HG02798 (cell line): ENCODE results near the gene RNF14.
A peak's percentile ranks its signal among the peaks of the same experiment; 100 is the strongest.
"Not testable (repeated sequence)": the region's sequence is repeated elsewhere in the genome, so short reads cannot be mapped to it uniquely, and the experiment has no call there.

ENCODE experiments used
- ATAC-seq: cut with Tn5 transposase; IDR thresholded peaks from one replicate; pipeline ENCODE4 v1.9.1; 2021; ENCODE audit warnings: mild to moderate bottlenecking; ENCODE audit not compliant: unreplicated experiment, poor library complexity

Gene RNF14, protein sequence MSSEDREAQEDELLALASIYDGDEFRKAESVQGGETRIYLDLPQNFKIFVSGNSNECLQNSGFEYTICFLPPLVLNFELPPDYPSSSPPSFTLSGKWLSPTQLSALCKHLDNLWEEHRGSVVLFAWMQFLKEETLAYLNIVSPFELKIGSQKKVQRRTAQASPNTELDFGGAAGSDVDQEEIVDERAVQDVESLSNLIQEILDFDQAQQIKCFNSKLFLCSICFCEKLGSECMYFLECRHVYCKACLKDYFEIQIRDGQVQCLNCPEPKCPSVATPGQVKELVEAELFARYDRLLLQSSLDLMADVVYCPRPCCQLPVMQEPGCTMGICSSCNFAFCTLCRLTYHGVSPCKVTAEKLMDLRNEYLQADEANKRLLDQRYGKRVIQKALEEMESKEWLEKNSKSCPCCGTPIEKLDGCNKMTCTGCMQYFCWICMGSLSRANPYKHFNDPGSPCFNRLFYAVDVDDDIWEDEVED

DNA sequence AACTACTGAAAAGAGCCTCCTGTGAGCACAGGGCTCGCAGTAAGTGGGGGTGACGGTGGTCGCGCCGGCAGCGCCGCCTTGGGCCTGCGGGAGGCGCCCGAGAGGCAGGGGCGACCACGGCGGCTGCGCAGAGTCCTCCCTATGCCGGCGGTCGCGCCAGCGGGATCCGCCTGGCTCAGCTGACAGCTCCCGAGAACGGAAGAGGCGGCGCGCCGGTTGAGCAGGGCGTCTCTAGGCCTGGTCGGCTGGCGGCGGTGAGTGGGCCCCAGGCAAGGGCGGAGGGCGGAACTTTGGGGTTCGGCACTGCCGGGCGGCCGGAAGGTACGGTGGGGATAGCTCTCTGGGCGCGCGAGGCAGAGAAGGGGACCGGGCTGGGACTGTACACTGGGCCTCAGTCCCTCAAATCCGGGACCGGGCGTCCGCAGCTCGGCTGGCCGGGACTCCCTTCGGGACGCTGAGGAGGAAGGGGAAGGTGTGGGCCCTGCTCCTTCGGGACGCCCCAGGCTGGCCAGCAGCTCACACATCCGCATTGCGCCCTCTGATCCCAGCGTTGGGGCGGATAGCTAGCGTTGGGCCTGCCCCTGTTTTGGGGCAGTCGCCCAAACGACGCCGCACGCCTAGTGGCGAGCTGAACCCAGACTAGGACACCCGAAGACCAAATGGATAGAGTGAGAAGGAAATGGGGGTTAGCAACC lies at the start of gene RNF14:
Gene RNF14 (plus strand): TSS at position 192 of the 695 bp plus-strand sequence. CDS start 4,484 bp downstream, outside the sequence.
- ATAC-seq: peak; percentile 94

DNA sequence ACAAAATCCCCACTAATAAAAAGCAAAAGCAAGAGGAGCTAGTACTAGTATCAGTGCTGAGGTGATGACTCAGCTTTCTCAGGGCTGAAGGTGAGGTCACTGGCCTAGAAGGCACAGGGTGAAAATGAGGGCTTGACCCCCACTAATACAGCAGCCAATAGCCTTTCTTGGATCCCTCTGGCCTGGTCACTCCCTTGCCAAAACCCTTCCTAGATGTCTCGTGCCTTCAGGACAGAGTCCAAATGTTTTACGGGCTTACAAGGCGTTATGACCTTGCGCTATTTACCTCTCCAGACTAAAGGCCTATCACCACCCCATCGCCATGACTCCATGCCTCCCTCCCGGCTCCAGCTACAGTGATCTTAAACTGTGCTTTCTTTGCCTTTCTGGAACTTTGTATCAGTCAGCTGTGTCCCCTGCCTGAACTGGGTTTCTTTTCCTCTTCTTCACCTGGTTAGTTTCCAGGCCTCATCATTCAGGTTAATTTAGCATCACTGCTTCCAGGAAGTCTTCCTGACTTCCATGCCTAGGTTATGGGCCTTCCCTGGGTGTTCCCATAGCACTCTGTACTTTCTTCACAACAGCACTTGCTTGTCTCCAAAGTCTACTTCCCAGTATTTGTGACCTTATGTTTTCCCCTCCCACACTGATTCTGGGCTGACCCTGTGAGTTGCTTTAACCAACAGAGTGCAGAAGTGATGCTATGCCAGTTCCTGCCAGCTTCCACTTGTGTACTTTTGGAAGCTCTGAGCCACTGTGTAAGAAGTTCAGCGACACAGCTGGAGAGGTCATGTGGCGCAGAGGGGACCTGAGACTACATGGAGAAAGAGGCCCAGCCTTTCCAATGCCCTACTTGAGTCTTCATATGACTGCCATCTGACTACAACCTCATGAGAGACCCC lies 49.4 kb upstream of the RNF14 start:
- ATAC-seq: no peak

DNA sequence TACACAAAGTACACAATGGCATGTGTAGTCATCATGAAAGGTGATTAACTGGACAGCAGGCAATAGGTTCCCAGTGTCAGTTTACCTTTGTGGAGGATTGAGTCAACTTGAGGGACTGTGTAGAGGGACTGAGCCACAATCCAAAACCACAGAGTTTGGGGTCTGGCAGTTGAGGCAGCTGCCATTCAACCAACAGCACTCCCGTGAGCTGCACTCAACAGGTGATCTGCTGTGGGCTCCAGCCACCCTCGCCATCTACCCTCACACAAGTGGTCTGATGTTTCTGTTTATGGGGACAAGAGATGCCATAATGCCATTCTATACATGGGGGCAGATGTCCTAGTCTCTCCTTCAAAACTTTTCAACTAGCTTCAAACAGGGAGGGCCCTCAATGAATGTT lies 48.1 kb upstream of the RNF14 start:
- ATAC-seq: no peak

DNA sequence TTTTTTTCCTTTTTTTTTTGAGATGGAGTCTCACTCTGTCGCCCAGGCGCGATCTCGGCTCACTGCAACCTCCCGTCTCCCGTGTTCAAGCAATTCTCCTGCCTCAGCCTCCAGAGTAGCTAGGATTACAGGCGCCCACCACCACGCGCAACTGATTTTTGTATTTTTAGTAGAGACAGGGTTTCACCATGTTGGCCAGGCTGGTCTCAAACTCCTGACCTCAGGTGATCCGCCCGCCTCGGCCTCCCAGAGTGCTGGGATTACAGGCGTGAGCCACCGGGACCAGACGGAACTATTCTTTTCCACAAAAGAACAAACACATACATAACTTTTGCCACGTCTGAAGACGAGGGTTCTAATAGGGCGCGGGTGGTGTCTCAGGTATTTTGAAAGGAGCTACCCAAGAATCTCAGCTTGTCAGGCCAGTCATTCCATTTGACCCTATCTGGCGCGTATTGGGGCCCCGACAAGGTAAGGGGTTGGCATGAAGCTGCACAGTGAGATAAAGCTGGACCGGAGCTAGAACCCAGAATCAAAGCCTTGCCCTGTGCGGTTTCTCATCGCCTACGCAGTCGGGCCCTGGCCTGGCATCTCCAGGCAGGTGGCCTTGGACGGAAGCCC lies 46.0 kb upstream of the RNF14 start:
- not testable (repeated sequence) for ATAC-seq

DNA sequence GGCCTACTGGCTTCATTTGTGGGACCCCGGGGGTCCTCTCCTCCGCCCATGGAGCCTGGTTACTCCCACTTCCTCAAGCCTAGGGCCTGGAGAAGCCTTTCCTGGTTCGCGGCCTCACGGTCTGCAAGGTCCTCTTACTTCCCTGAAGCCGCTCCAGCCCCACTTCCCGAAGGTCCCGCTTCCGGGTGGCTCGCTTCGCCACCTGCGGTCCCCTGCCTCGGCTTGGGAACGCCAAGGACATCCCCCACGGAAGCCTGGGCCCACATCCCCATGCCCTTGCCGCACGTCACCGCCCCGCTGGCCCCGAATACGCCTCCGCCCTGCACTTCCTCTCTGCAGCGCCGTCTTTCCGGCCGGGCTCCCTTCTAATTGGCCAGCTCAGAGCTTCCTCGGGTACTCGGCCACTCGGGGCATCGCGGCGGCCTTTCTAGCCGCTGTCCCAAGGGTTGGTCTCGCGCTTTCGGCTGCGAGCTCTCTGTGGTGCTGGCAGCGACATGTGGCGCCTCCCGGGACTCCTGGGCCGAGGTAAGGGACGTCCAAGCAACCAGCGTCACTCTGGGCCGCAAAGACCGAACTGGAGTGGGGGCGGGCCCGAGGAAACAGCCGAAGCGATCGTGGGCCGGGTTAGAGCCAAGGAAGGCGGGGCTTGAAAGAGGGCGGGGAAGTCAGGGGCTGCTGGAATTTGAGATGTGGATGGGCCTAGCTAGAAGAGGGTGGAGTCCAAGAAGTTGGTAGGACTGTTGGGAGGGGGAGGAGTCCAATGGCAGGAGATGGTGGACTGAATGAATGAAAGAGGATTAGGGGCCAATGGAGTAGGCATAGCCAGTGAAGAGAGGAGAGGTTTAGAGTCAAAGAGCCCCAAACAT lies 45.2 kb upstream of the RNF14 start, which contains the start of gene DELE1:
Gene DELE1 (plus strand): TSS at position 424 of the 866 bp plus-strand sequence. CDS start 71 bp downstream, at position 495.
- peak; percentile 97 for ATAC-seq

DNA sequence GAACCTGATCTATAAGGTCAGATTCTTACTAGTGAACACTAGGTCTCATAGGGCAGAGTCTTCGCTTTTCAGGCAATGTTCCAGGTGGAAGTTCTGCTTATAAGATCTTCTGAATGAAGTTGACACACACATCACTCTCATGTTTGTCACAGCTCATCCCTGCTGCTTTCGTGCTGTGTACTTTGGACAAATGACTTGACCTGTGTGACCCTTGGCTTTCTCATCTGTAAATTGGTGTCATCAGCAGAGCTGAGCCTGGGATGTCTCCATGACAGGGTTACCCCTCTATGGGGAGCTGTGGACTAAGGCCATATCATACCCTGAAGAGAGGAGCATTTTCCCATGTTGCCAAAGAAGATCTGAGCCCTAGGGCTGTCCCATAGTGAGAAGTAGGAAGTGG lies 42.5 kb upstream of the RNF14 start:
- ATAC-seq: no peak

DNA sequence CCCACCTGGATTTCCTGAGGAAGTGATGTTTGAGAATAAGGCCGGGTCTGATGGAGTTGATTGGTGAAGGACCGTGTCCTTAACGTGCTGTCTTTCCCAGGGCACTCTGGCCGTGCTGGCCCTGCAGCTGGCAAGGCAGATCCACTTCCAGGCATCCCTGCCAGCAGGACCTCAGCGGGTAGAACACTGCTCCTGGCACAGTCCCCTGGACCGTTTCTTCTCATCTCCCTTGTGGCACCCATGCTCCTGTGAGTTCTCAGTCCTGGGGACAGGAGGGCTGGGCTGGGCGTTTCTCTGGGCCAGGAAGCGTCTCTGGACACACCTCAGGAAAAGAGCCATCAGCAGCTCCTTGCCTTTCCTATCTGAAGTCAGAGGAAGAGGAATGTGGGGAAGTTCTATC lies 40.9 kb upstream of the RNF14 start:
- ATAC-seq: no peak

DNA sequence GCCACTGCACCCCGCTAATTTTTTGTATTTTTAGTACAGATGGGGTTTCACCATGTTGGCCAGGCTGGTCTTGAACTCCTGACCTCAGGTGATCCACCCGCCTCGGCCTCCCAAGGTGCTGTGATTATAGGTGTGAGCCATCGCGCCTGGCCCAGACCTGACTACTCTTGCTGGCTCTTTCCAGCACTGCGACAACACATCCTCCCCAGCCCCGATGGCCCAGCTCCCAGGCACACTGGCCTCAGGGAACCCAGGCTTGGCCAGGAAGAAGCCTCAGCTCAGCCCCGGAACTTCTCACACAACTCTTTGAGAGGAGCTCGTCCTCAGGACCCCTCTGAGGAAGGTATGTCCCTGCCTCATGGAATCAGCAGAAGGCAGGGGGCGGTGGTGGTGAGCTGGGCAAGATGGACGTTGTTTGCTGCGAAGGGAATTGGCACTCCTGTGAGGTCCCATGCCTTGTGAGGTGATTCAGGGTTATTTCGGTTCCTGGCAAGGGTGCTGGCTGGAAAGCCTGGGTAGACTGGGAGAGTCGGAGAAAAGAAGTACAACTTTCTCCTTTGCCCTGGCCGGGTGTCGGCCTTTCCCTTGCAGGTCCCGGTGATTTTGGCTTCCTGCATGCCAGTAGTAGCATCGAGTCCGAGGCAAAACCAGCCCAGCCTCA lies 39.4 kb upstream of the RNF14 start:
- ATAC-seq: no peak

DNA sequence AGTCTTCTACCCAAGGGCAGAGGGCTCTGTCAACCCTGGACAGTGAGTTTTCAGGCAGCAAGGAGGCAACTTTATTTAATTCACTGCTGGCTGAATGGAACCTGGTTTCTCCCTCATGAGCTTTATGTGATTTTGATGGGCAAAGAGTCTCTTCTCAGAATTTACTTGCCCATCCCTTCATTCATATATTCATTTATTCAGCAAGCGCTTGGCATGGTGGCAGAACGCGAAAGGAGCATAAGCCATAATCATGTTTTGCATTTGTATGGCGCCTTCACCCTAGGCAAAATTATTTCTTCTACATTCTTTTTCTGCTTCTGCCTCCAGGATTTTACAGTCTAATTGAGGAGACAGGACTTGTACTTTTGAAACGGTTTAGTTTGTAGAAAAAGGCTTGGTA lies 37.2 kb upstream of the RNF14 start:
- no peak for ATAC-seq

DNA sequence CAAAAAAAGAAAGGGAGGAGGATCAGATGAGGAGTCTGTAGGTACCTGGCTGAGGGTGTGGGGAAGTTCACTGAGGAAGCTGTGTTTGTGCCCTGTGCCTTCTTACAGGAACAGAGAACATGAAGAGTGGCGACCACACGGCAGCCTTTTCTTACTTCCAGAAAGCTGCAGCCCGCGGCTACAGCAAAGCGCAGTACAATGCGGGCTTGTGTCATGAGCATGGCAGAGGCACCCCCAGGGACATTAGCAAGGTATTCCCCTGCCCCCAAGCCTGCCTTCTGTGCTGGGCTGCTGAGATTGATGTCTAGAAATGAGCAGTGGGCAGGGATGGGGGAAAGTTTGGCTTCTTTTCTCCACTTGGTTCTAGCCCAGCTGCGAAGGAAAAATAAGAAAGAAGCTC lies 35.8 kb upstream of the RNF14 start:
- no peak for ATAC-seq

DNA sequence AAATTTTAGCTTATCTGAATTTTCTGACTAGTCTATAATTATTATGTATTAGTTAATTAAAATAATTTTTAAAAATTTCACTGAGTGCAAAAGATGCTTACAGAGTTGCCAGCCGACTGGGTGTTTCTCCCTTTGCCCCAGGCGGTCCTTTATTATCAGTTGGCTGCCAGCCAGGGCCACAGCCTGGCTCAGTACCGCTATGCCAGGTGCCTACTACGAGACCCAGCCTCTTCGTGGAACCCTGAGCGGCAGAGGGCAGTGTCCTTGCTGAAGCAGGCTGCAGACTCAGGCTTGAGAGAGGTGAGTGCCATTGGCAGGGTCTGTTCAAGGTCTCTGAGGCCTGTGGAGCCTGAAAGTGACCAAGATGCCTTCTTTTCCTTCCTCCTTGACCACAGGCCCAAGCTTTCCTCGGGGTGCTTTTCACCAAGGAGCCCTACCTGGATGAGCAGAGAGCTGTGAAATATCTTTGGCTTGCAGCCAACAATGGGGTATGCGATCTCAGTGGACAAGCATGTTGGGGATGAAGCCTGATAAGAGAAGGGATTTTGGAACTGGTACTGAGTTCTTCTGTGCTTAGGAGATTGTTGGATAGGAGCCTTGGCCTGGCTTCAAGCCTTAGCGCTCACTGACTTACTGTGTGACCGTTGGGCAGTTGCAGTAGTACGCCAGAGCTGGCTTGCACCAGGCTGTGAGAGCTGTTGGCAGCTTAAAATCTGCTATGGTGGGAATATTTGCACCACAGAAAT lies 34.6 kb upstream of the RNF14 start:
- ATAC-seq: no peak

DNA sequence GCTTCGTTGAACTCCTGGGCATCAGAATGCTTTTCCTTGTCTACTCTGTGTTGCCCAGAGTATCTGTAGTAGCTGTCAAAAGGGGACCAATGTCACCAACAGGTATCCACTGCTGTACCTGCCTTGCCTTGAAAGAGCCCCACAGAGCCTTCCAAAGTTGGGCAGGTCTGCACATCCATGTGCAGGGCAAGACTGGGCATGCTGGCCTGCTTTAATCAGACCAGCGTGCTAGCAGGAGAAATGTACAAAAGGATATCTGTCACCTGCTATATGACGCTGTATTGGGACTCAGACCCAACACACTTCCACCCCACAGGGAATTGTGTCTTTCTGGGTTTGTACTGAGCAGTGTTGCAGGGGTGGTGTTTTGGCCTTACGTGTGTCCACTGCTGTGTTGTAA lies 33.4 kb upstream of the RNF14 start:
- no peak for ATAC-seq

DNA sequence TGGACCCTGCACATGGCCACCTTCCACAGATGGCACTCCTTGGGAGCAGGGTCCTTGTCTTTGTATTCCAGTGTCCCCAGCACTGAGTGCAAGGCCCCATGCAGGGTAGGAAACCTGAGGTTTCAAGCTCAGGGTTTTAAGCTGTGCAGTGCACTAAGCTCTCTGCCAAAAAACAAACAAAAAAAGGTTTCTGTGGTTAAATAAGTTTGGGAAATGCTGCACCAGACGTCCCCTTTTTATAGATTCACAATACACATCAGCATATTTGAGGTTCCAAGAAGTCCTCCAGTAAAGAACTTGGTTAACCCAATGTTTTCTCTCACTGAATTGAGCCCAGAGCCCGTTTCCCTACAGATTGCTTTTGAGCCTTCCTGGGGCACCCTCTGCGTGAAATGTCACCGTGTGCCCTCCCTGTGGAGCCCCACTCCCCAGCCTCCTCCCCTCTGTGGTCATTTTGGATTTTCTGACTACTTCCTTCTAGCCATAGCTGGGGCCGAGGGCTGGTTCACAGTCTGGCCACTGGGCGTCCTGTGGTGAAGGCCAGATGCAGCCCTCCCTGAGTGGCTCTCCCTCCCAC lies 28.1 kb upstream of the RNF14 start:
- no peak for ATAC-seq

DNA sequence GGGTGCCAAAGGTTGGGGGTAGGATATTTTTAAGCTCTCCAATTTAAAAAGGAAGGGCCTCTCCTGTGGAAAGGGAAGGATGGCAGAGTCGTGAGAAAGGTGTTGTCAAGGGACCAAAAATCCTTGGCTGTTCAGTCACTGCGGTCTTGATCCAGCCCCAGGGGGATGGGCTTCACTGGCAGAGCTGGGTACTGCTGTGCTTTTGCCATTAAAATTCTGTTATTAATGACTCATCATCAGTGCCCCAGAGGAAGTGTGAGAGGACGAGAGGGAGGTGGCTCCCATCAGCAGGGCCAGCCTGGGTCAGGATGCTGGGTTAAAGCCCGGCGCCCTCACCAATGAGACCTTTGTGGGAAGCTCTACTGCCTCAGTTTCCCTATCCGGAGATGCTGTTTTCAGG lies 27.6 kb upstream of the RNF14 start:
- ATAC-seq: no peak

DNA sequence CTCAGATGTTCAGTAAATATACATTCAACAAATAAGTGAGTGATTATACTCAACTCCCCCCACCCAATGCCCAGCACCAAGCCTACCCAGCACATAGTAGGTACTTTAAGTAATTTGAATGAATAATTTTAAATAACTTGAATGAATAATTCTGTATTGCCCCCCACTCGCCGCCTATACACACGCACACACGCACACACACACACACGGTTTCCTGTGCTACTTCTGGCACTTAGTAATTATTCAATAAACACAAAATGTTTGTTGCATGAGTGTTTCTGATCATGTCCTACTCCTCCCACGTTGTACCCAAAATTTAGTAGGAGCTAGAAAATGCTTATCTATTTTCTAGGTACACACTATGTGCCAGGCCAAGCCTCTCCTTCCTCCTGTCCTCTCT lies 27.1 kb upstream of the RNF14 start:
- ATAC-seq: no peak

DNA sequence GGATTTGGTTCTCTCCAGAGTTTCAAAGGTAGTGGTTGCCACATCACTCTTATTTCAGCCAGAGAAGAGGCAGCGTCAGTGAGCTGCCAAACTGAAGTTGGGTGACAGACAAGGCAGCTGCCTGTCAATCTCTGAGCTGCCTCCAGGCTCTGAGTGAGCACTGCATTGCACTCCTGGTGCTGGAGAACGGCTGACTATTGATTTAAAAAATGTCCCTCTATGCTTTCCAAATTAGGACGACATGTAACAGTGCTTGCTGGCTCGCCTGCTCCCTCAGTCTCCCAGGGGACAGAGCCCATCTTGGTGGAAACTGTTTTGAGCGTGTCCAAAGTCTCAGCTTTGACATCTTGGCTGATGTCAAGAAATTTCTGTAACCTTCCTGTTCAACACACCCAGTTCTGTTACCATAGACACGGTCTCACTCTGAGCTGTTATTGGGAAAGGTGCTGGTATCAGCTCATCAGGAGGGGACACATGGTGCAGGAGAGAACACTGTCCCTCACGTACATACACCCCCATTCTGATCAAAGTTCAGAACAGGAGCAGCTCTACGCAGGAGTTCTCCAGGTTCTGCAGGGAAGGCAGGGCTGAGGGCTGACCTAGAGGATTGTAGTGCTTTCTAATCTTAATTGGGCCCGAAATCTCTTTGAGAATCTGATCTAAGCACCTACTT lies 26.6 kb upstream of the RNF14 start:
- ATAC-seq: no peak

DNA sequence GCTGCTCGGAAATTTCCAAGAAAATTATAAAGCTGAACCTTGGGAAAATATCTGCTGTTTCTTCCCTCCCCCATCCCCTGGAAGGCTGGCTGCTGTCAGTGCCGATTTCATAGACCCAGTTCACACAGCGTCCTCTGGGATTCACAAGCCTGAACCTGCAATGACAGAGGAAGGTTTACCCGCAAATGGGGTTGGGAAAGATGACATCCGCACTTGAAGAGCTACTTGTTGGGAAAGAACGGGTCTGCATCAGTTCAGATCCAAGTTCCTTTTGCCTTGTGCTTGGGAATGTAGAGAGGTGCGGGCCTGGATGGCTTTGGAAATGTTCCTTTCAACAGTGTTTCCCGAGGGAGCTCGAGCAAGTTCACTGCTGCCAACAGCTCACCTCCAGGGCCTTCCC lies 24.8 kb upstream of the RNF14 start:
- no peak for ATAC-seq
